CD4-positive, alpha-beta T cell treated with Interleukin-2 at 100 ng/mL for 4 hours (primary cell): ENCODE measurements around the gene GDF10.

Experiments used
- DNase-seq: peaks from one replicate; pipeline ENCODE4 v3.0.0-alpha.2; 2020; ENCODE audit warnings: low spot score

Gene GDF10, protein sequence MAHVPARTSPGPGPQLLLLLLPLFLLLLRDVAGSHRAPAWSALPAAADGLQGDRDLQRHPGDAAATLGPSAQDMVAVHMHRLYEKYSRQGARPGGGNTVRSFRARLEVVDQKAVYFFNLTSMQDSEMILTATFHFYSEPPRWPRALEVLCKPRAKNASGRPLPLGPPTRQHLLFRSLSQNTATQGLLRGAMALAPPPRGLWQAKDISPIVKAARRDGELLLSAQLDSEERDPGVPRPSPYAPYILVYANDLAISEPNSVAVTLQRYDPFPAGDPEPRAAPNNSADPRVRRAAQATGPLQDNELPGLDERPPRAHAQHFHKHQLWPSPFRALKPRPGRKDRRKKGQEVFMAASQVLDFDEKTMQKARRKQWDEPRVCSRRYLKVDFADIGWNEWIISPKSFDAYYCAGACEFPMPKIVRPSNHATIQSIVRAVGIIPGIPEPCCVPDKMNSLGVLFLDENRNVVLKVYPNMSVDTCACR

DNA sequence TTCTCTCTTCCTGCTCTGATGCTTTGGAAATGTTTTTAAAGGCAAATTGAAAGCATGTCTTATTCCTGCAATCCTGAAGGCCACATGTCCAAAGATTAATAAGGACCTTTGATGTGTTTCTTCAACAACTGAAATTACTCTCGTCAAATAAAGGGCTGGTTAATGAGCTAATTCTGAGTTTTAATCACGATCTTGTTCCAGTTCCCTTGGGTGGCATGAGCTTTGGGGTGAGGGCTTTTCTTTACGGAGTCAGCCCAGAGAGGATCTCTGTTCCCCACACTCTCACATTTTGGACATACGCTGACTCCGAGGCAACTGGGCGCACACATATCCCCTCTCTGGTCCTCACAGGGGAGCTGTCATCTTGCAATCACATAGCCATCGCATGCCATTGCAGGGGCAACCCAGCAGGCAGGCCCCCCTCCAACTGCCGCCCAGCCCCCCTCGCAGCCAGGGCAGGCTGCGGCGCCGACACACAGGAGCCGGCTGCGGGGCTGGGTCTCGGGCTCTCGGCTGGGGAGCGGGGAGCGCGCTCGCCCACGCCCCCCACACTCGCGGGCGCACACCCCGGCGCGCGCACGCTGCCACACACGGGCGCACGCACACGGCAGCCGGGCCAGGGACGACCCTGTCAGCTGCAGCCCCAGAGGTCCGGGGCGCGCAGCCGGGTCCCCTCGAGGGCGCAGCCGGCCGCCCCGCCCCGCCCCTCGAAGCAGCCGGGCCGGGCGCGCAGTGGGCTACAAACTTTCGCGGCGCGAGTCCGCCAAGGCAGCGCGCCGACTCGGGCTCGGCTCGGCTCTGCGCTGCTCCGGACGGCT lies at the start of gene GDF10:
Gene GDF10, plus strand, starts transcription at position 587 of the 818 bp plus-strand sequence. CDS start 455 bp downstream, outside the sequence.
- no peak for DNase-seq

DNA sequence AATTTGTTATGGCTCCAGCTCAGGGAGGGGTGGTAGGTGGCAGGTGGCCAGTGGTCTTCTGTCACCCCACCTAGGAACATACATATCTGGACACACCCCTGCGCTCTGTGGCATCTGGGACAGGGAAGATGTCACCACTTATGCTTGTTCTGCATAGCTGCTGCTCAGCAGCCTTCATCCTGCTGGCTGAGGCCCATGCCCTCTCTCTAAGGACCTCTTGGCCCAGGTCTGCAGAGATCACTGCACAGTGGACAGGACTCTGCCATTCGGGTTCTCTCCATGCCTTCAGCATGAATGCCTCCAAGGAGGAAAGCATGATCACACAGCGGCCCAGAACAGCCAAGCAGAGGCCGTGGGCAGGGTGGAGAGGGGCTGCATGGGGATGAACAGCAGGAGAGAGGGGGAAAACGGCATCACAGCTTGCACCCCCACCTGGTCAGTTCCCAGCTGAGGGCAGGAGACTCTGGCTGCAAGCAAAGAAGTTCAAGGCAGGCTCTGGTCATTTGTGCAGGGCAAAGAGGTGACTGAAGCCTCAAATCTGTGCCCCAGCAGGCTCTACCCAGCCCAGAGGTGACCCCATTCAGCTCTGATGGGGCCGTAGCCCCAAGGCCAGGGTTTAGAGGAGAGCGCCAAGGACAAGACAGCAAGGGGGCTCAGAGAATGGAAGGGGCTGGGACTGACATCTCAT lies 47.8 kb upstream of the GDF10 start:
- no peak for DNase-seq

DNA sequence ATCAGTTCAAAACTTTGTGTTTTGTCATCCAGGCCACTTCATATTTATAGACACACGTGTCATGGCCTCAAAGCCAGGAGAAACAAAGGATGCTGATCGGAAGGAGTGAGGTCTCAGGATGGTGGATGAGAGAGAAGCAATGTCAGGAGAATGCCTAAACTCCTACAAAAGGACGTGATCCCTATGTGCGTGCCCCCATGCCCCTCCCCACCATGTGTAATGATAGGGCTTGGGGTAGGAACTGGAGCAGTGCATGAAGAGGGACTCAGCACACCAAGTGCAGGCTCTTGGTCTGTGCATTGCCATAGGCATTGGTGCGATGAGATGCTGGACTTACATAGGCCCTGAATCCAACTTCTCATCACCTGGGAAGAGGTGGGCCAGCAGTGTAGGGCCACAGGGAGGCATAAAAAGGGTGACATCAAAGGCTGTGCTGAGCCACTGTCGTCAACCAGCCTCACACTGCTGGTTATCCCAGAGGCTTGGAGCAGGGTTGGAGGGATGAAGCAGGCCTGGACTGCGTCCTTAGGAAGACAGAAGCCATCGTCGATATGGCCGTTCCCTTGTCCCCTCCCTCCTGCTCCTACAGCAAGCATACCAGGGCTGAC lies 46.9 kb upstream of the GDF10 start:
- no peak for DNase-seq

DNA sequence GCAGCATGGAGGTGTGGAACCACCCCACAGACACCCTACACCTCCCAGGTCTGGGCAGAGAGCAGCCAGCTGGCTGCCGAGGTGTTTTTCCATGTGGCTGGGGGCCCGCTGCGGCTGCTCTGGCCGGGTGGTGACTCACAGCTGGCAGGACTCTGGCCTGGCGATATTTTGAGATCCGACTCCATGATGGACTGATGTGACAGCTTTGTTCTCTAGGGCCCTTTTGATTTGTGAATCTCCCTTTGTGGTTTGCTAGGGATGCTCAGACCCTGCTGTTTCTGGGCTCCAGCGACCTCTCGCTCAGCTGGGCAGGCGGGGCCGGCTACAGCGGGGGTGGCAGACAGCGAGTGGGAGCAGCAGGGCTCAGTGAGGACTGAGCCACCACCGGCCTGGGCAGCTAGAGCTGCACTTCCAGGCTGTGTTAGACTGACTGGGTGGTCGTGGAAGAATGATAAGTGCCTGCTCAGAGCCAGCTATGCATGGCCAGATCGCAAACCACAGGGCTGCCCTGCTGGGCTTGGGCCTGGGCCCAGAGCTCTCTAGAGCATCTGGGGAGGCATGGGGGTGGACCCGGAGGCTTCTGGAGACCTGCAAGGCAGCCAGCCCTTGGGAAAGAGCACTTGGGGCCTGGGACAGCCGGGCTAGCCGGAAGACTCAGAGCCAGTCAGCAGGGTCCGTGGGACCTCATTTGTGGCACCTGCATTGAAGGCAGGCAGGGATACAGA lies 46.2 kb upstream of the GDF10 start:
- DNase-seq: no peak

DNA sequence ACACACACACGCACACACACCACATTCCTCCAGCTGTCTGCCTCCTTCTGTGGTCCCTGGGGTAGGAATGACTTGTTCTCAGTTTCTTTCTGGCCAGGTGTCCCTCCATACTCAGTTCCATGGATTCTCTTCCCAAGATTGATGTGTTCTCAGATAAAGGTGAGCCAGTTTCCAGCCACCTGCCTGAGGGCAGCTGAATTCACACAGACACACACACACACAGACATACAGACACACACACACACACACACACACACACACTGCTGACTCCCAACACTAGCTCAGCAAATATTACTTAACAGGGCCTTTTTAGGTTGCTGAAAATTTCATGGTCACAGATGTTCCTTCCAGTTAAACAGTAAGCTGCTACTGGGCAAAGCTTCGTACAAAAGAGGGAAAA lies 45.4 kb upstream of the GDF10 start:
- DNase-seq: no peak

DNA sequence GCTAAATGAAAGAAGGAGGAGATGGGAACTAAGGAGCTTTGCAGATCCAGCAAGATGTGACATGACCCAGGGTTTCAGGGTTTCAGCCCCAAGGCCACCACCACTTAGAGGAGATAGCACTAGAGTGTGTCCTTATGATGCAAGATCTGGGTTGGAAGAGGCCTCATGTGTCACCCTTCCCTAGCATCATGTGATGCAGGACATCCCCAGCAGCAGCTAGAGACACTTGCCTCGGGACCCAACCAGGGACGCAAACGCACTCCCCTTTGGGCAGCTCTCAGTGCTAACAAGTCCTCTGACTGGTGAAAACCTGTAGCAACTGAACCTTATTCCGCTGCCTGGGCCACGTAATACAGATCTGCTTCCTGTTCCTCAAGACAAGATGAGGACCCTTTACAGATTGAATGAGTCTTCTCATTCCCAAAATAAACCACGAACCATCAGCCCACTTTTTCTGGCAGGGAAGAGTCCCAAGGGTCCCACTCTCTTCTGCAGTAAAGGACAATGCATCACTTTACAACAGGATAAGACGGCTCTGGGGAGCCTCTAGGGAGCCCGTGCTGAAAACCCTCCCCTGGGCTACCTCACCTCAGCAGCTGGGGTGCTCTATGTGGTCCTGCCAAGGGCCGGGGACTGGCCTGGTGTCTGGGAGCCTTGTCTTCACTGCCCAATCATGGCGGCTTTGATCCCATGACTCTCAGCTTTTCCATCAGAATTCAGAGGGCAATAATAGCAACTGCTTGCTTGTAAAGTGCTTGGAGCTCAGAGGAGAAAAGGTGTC lies 44.8 kb upstream of the GDF10 start:
- DNase-seq: no peak

DNA sequence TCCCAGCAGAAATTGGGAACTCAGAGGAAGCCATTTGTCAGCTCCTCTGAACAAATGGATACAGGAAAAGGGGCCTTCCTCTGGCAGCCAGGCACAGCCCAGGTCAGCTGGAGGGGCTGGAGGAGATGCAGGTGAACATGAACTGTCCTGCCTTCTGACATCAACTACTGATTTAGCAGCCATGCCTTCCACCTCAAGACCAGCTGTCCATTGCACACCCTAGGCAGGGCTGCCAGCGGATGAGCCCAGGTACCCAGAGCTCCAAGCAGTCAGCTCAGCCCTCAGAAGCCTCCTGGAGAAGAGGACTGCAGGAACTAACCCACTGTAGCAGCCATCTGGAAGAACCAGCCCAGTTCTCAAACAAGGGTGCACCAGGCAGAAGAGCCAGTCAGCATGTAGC lies 44.1 kb upstream of the GDF10 start:
- DNase-seq: no peak

DNA sequence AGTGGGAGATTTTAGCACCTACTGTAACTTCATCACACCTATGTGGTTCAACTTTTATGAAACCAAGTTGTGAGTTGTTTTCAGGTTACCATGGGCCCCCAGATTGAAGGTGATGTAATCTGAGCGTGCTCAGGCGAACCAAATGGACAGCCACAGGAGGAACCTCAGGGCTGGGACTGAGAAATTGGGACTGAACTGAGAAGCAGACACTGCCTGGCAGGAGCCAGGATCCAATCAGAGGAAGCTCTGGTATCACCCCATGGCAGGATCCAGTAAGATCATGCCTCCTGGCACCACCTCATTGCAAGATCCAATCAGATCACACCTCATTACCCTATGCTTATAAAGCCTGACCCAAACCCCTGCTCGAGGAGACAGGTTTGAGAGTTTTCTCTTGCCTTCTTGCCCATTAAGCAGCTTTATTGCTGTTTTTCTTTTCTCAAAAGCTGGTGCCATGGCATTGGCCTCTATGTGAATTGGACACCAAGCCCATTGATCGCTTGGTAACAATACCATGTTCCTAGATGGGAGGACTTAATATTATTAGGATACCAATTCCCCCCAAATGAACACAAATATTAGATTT lies 43.2 kb upstream of the GDF10 start:
- DNase-seq: peak; percentile 26

DNA sequence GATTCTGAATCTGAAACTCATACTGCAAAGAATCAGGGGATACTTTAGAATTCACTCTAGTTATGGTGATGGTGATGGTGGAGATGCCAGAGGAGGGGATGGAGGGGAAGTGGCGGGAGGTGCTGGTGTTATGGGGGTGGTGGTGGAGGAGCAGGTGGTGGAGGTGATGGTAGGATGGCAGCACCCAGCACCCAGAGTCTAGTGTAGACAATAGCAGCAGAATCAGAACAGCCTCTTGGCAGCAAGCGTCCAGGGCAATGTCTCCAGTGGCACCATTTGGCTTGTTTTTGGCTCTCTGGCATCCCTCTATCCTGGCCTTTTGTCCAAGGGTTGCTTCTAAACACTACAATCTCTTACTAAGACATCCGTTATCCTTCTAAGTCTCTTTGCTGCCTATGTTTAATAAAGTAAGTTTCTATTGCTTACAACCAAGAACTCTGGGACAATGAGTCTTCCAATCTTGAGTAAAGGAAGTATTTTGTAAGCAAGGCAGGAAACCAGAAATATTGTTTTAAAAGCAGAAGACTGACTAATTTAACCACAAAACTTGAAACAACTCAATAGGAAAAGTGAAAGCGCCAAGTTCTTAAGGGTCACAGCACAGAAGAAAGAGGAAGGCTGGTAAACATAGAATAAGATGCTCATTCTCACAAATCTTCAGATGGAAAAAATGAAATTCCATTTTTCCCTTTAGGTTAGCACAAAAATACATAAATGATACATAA lies 42.4 kb upstream of the GDF10 start:
- DNase-seq: peak; percentile 63

DNA sequence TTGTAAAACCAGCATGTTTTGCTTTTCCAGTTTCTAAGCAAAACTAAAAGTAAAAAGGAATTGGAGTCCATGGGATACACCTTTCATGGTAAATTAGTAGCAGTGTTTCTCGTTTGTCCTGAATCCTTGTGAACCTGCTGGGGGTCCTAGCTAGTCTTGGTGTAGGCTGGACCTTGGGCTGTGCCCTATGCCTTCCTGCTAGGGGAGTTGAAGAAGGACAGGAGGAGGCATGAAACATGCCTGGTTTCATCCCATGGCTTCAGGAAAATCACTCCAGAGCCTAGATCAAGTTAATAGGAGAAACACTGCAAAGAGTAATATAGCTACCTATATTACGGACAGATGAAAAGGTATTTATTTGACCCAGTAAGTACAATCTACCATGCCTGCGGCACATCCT lies 41.1 kb upstream of the GDF10 start:
- no peak for DNase-seq

DNA sequence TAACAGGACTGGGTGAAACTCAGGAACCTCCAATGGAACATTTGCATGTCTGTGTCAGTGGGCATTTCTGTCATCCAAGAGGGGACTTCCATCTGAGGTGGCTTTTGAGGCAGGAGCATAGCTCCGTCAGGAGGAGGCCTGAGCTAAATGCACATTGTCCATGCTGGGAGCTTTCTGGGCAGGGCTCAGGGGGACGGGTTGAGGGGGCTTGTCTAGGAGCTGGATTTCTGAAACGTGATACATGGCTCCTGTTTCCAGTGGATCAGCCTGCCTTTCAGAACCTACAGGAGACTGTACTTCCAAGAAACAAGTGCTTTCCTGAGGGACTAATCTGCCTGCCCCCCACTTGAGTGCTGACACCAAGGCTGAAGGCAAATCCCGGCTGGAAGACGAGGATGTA lies 40.5 kb upstream of the GDF10 start:
- DNase-seq: no peak

DNA sequence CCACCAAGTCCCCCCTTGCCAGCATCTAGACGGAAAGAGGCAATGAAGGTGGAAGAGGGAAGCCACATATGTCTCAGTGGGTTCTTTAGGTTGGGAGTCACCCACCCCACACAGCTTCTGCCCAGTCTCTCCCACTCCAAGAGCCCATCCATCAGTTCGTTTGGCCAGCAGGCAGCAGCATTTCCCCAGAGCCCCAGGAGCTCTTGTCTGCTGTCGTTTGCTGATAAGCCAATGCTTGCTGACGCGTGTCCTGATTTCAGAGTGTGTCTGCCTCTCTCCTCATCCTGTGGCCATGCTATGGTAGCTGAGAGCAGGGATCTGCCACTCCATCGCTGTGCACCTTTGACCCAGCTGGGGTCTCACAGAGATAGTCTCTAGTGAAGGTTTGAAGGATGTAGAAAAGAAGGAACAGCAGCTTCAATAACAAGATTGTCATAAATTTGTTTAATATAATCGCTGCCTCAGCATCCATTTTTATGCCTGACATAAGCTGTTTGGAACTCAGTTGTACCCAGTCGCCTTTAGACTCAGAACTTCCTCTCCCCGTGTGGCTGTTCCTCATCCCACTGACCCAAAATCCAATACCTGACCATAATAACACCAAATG lies 39.4 kb upstream of the GDF10 start:
- no peak for DNase-seq

DNA sequence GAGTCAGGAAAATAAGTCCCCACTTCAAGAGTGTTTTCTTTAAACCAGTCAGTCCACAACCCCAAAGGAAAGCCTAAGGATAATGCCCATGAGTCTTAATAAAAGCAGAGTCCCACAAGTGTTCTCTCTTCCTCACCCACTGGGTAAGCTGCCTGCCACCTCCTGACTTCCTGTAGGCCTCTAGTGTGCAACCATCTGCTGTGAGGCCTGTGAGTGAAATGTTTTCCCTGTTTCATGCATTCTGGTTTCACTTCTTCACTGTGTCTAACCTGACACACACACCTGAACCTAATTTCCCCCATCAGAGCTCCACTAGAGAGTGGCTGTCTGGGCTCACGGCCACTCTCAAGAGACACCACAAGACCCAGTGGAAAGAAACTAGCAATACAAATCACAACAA lies 38.9 kb upstream of the GDF10 start:
- peak; percentile 46 for DNase-seq

DNA sequence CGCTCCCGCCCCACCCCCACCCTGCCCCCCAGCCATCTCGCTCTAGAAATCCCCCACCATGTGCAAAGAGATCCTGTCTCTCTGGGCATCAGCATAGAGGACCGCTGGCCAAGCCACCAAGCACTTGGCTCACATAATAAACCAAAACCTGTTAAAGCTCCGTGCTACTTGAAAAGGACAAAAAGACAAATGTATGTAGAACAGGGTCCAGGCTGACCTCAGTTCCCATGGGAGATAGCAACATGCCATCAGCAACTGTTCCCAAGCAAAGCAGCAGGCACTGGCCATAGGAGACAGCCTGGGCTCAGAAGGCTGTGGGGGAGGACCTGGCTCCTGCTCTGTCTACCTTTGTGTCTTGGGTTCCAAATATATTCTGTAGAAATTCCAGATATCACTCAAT lies 38.4 kb upstream of the GDF10 start:
- DNase-seq: no peak

DNA sequence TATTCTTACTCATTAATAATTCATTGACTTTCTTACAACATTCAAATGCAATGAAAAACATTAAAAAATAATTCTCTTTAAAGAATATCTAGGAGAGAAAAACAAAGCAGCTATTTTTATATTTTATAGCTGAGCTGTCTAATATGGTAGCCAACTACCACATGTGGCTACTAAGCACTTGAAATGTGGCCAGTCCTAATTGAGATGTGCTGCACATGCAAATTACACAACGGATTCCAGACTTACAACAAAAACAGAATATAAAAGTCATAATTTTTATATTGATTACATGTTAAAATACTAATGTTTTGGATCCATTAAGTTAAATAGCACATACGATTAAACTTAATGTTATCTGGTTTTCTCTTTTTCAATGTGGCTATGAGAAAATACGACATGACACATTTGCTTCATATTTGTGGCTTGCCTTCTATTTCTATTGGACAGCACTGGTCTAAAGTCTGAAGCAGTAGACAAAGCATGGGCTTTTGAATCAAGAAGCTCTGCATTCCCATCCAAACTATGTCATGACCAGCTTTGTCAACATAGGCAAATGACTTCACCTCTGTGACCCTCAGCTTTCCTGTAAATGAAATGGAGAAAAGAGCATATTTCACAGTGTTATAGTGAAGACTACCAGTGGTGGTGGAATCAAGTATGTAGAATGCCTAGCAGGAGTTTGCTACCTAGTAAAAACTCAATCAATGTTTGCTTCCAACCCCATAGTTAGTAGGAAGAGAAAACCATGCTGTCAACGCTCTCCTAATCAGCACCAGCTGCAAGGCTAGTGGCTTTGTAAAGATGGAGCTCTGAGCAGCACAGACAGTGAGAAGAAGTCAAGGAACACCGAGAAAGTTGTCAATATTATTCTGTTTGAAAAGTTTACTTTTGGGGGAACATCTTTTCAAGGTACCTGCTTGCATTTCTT lies 37.1 kb upstream of the GDF10 start:
- no peak for DNase-seq

DNA sequence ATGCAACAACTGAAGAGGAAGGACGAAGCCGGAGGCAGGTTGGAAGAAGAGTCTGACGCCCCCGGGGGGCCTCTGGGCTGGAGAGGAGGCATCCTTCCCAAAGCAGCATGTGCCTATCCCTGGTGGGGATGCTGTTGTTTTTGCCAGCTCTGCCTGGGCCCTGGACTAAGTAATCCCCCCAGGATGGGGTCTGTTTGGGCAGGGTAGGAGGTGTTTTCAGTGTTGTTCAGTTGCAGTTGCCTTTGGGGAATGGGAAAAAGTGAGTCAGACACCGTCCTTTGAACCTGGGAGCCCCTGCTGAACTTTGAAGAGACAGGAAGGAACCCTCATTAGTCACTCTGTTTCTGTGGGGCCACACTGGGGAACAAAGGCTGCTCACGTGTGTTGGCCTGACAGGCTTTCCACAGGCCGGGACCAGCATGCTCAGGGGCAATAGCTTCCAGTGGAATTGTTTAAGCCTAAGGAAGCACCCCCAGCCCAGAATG lies 35.2 kb upstream of the GDF10 start:
- DNase-seq: peak; percentile 78

DNA sequence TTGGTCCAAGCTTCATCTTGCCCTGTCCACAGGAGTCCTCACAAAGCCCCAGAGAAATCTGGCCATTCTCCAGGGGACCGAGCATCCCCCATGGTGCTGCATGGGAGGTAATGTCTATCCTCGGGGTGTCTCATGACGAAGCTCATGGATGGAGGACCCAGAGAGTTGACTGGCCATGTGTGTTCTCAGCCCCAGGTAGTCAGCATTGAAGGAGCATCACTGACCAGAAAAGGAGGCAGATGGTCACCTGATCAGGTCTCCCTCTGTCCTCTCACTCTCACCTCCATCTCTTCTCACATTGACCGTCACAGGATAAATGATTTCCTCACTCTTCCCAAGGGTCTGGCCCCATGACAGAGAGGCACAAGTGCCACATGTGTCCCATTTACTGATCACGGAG lies 33.4 kb upstream of the GDF10 start:
- DNase-seq: no peak

DNA sequence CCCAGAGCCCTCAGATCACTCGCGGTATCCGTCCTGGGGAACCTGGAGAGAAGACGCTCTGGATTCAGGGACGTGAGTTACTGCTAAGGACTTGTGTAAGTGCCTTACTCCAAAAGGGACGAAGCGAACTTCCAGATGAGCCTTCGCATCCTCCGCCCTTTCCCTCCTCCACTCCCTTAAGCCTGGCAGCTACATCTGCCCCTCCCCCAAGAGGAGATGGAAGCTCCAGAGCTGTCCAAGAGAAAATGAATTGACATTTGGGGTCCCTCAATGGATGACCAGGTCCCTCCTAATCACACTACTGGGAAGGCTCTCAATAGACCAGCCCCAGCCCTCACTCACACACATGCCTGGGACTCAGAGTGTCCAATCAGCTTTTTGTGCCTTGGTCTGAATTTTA lies 31.3 kb upstream of the GDF10 start:
- DNase-seq: no peak
